ENCODE data around the gene ANKRD6. TPM values are rescaled to one million over a fixed set of nuclear protein-coding genes. Genes with fewer than 3 reads are reported as not detected.

ANKRD6 gene
- total and polyA plus RNA-seq, 11 donors = 3.5 to 14.1 (median 10.2) TPM

- no peak overlapping the region for H3K27ac ChIP-seq
- H3K36me3 ChIP-seq = peaks cover 0 to 100% (median 100%) of the 10 kb centered on the region in 9 donors
- H3K9me3 ChIP-seq = no peaks in the 10 kb centered on the region
- intact Hi-C loops (cut with DNase I) = loop anchor here in 1 of 10 donors (10.0 kb wide), 1 partner anchor 687 kb away; no protein-coding TSS in a partner anchor
- H3K27me3 ChIP-seq = no peaks in the 10 kb centered on the region
- 89 to 92% (median 91%) methylated on average over 13 of the region's 13 CpGs for WGBS, 4 donors
- H3K4me3 ChIP-seq = no peak overlapping the region
- DNase-seq (no peak), ATAC-seq (no peak)
- no peak for TF ChIP-seq POLR2A (IDR thresholded peaks at IDR 0.05)
- no peak for TF ChIP-seq CTCF (IDR thresholded peaks at IDR 0.05)
- H3K4me1 ChIP-seq = peaks cover 0 to 10% (median 0%) of the 10 kb centered on the region in 12 donors
Measured at GRCh38 chr6:89657445-89658158, 224.7 kb downstream of the ANKRD6 start.

- Histone ChIP-seq H3K4me3 (no peak overlapping the region), H3K9me3 (no peaks in the 10 kb centered on the region), H3K36me3 (peaks cover 0 to 100% (median 96%) of the 10 kb centered on the region in 9 donors), H3K27ac (no peak overlapping the region), H3K27me3 (no peaks in the 10 kb centered on the region), H3K4me1 (peaks cover 0 to 10% (median 0%) of the 10 kb centered on the region in 12 donors)
- TF ChIP-seq POLR2A (IDR thresholded peaks at IDR 0.05) (no peak), CTCF (IDR thresholded peaks at IDR 0.05) (no peak)
- ATAC-seq (peak in 2 of 4 donors; percentile 25 to 31), DNase-seq (no peak)
- WGBS, 4 donors = 78 to 92% (median 89%) methylated on average over 4 of the region's 4 CpGs
- intact Hi-C loops (cut with DNase I) = no loop called here
Measured at GRCh38 chr6:89660981-89661380, 228.0 kb downstream of the ANKRD6 start.

- H3K4me1 ChIP-seq = peaks cover 0 to 10% (median 0%) of the 10 kb centered on the region in 12 donors
- 52 to 68% (median 58%) methylated on average over 1 of the region's 1 CpG for WGBS, 4 donors
- H3K9me3 ChIP-seq = no peaks in the 10 kb centered on the region
- no peak overlapping the region for H3K4me3 ChIP-seq
- TF ChIP-seq CTCF (IDR thresholded peaks at IDR 0.05) = no peak
- no peak for TF ChIP-seq POLR2A (IDR thresholded peaks at IDR 0.05)
- intact Hi-C loops (cut with DNase I) = no loop called here
- H3K36me3 ChIP-seq = peaks cover 0 to 100% (median 96%) of the 10 kb centered on the region in 9 donors
- no peak overlapping the region for H3K27ac ChIP-seq
- H3K27me3 ChIP-seq = no peaks in the 10 kb centered on the region
- ATAC-seq (no peak), DNase-seq (no peak)
Measured at GRCh38 chr6:89661559-89661958, 228.6 kb downstream of the ANKRD6 start.

- DNase-seq (no peak), ATAC-seq (peak in 2 of 4 donors; percentile 10 to 34)
- no peak for TF ChIP-seq CTCF (IDR thresholded peaks at IDR 0.05)
- TF ChIP-seq POLR2A (IDR thresholded peaks at IDR 0.05) = no peak
- 92 to 97% (median 96%) methylated on average over 4 of the region's 4 CpGs for WGBS, 4 donors
- no peaks in the 10 kb centered on the region for H3K27me3 ChIP-seq
- intact Hi-C loops (cut with DNase I) = no loop called here
- peaks cover 0 to 100% (median 96%) of the 10 kb centered on the region in 9 donors for H3K36me3 ChIP-seq
- H3K4me1 ChIP-seq = peaks cover 0 to 11% (median 0%) of the 10 kb centered on the region in 12 donors
- H3K4me3 ChIP-seq = no peak overlapping the region
- no peak overlapping the region for H3K27ac ChIP-seq
- H3K9me3 ChIP-seq = no peaks in the 10 kb centered on the region
Measured at GRCh38 chr6:89662659-89663223, 229.8 kb downstream of the ANKRD6 start.

Measured in heart left ventricle (tissue), 16 donors.